GM12874 (cell line): ENCODE data around the gene ZNF512B.

ENCODE experiments used
- TF ChIP-seq, protein P1 (sequence below): IDR thresholded peaks from 2 replicates; pipeline ENCODE4 v1.5.1; 2011; ENCODE audit warnings: low read depth, mild to moderate bottlenecking, control low read depth, low read length, moderate library complexity; ENCODE audit not compliant: insufficient read depth

ZNF512B gene

GRCh38 chr20:63919130-63919529, 50.6 kb downstream of the ZNF512B start:
- TF ChIP-seq, protein P1, sequence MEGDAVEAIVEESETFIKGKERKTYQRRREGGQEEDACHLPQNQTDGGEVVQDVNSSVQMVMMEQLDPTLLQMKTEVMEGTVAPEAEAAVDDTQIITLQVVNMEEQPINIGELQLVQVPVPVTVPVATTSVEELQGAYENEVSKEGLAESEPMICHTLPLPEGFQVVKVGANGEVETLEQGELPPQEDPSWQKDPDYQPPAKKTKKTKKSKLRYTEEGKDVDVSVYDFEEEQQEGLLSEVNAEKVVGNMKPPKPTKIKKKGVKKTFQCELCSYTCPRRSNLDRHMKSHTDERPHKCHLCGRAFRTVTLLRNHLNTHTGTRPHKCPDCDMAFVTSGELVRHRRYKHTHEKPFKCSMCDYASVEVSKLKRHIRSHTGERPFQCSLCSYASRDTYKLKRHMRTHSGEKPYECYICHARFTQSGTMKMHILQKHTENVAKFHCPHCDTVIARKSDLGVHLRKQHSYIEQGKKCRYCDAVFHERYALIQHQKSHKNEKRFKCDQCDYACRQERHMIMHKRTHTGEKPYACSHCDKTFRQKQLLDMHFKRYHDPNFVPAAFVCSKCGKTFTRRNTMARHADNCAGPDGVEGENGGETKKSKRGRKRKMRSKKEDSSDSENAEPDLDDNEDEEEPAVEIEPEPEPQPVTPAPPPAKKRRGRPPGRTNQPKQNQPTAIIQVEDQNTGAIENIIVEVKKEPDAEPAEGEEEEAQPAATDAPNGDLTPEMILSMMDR = no peak

- TF ChIP-seq, protein P1 = no peak
These were observed 51.9 kb downstream of the ZNF512B start for GRCh38 chr20:63917811-63918210.

DNA sequence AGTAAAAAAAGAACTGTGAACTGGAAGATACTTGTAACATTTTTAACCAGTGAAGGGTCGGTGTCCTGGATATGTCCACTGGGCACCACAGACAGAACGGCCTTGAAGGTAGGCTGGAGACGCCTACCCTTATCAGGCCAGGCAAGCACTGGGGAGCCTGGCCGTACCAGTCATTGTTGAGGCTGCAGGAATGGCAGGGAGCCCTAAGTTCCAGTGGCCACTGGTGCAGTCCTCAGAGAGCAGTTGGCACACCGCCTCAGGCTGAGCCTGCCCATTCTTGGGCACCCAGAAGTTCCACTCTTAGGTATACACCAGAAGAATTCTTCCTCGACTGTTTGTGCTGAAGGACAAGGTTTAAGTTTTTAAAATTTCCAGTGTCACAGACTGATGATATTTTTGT, 54.3 kb downstream of the ZNF512B start:
- TF ChIP-seq, protein P1 = no peak

DNA sequence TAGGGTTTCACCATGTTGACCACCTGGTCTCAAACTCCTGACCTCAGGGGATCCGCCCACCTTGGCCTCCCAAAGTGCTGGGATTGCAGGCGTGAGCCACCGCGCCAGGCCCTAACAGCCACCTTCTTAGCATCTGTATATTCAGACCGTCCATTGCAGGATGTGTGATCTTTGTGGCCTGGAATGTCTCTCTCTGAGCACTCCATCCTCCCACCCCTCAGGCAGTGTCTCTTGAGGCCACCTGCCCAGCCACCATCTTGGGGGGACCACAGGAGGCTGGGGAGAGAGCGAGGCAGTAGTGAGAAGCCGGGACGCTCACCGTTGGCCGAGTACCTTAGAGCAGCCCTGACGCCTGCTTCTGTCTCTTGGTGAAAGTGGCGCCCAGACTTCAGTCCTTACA, 56.0 kb downstream of the ZNF512B start:
- TF ChIP-seq, protein P1 = no peak

DNA sequence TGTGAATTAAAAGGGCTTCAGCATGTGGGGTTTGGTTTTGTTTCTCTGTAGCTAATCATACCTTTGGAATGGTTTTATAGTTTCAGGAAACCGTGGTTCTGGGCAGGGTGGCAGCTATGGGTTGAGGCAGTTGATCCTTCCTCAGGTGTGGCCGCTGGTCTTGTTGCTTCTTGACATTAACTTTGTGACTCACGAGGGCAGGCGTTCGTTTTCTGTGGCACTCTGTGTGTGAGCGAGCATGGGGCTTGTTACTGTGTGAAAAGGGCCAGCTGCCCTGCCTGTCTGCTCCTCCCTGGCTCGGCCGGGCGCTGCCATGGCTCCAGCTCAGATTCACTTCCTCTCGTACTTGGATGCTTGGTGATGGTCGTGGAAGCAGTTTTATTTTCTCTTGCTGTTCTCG, 58.6 kb downstream of the ZNF512B start:
- TF ChIP-seq, protein P1 = no peak

- TF ChIP-seq, protein P1 = no peak
These were observed 61.6 kb downstream of the ZNF512B start for GRCh38 chr20:63908008-63908682.
